Activated T-helper 1 cell treated with Interleukin-2 at 50 U/mL for 16 hours (primary cell): Measurements from ENCODE around the gene PHETA2.

Source experiments
- DNase-seq: peaks from one replicate; pipeline ENCODE4 v3.0.0-alpha.2; 2020; ENCODE audit warnings: low read depth

The PHETA2 gene, protein sequence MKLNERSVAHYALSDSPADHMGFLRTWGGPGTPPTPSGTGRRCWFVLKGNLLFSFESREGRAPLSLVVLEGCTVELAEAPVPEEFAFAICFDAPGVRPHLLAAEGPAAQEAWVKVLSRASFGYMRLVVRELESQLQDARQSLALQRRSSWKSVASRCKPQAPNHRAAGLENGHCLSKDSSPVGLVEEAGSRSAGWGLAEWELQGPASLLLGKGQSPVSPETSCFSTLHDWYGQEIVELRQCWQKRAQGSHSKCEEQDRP

DNA sequence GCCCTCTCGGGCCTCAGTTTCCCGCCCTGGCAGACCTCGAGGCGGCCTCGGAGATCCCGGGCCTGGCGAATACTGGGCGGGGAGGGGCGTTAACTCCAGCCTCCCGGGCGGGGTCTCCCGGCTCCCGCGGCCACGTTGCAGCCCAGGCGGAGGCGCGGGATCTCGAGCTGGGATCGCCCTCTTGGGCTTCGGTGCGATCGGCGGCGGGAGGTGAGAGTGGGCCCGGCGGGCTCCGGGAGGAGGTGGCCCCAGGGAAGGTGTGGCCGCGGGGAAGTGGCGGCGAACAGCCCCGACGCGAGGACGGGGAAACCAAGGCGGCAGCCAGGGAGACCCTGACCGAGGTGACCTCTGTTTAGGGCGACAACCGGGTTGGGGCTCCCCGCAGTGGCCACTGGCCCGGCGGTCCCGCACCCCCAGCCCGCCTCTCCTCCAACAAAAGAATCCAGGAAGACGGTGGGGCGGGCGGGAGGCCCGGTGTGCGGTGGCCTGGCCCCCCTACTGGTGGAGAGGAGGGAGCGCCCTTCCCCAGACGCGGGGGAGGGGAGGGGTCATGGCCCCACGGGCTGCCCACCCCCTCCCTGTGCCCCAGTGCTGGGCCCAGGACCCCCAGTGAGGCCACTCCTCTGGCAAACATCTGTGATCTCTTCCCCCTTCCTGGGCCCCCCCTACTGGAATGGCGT is at the start of gene PHETA2:
Gene PHETA2, plus strand, starts transcription at position 117 of the 680 bp plus-strand sequence. CDS start 3,046 bp downstream, outside the sequence.
- DNase-seq = peak; percentile 52

DNA sequence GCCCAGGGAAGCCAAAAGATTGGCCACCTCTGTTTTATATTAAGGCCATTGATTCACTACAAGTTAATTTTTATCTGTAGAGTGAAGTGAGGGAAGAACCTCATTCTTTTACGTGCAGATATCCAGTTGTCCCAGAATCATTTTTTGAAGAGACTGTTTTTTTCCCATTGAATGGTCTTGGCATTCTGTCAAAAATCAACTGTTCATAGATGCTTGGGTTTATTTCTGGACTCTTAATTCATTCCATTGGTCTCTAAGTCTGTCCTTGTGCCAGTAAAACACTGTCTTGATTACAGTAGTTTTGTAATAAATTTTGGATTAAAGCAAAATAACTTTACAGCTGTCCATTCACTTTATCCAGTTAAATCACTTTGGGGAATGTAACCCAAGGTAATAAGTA is 48.6 kb upstream of the PHETA2 start:
- no peak for DNase-seq

DNA sequence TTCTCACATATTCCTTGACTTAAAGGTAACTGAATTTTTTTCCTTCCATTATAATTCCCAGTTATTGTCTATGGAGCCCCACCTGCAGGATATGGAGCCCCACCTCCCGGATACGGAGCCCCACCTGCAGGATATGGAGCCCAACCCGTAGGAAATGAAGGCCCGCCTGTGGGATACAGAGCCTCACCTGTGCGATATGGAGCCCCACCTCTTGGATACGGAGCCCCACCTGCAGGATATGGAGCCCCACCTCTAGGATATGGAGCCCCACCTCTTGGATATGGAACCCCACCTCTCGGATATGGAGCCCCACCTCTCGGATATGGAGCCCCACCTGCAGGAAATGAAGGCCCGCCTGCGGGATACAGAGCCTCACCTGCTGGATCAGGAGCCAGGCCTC is 47.3 kb upstream of the PHETA2 start:
- no peak for DNase-seq

DNA sequence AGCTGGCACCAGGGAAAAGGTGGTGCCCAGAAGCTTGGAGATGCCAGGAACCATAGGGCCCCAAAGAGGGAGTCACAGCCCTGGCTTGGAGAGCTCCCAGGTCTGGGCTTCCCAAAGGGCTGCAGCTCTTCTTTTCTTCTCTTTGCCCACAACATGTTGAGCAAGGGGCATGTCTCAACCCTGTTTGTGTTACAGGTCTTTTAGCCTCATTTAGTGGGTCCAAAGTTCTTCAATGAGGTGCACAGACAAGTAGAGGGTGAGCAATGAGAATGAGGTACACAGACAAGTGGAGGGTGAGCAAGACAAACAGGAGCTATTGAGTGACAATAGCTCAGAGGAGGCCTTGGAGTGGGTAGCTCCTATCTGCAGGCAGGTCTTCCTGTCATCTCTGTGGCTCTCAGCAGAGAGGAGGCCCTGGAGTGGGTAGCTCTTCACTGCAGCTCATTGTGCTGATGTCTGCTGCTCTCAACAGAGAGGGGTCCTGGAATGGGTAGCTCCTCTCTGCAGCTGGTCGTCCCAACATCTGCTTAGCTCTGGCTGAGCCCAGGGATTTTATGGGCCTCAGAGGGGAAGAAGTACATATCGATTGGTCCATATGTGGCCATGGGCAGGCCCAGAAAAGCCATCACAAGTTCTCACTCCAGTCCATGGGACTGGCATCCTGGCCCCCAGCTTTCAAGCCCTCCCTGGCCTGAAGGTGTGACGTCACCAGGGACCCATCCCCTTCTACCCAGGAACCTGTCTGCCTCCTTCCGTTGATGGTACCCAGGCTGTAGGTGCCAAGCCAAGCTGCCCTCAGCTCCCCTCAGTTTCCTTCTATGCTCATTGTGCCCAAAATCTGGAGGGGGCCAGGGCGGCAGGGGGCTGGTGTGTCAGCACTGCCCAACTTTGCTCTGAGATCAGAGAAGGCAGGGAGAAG is 40.5 kb upstream of the PHETA2 start:
- DNase-seq = no peak

DNA sequence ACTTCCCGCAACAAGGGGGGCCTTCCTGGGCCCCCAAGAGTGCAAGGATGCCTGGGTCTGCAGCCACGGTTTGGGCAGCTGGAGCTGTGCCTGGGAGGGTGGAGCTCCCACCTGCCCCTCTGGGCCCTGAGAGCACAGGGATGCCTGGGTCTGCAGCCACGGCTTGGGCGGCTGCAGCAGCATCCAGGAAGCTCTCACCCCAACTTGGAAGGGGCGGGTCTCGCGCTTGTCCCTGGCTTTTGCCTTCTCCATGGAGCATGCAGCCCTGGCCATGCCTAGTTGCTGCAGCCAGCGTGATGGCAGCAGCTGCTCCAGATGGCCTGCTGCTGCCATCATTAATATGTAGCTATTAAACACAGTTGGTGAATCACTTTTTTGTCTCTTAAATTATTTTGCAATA is 38.8 kb upstream of the PHETA2 start:
- DNase-seq = no peak

DNA sequence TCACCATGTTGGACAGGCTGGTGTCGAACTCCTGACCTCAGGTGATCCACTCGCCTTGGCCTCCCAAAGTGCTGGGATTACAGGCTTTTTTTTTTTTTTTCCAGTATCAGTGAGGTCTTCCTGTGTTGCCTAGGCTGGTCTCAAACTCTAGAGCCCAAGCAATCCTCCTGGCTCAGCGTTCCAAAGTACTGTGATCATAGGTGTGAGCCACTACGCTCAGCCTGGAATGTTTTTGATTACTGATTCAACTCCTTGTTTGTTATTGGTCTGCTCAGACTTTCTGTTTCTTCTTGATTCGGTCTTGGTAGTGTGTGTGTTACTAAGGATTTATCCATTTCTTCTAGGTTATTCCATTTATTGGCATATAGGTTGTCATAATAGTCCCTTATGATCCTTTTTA is 34.8 kb upstream of the PHETA2 start:
- no peak for DNase-seq

DNA sequence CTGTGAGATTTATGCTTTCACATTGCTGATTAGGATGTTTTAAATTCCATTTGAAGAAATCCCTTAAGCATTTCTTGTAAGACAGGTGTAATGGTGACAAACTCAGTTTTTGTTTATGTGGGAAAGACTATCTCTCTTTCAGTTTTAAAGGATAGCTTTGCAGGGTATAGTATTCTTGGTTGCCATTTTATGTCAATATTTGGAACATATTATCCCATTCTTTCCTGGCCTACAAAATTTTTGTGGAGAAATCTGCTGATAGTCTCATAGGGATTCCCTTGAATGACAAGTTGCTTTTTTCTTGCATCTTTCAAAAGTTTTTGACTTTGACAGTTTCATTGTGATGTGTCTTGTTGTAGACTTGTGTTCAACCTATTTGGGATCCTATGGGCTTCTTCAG is 32.3 kb upstream of the PHETA2 start:
- no peak for DNase-seq

DNA sequence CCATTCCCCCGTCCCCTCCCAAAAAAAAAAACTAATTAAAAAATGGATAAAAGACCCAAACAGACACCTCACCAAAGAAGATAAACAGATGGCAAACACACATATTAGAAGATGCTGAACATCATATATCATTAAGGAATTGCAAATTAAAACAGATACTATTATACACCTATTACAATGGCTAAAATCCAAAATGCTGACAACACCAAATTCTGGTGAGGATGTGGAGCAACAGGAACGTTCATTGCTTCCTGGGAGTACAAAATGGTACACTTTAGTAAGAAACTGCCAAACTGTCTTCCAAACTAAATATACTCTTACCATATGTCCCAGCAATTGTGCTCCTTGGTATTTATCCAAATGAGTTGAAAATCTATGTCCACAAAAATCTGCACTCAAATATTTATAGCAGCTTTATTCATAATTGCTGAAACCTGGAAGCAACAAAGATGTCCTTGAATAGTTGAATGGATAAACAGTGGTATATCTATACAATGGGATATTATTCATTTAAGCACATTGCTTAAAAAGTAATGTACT is 23.3 kb upstream of the PHETA2 start:
- DNase-seq = no peak

DNA sequence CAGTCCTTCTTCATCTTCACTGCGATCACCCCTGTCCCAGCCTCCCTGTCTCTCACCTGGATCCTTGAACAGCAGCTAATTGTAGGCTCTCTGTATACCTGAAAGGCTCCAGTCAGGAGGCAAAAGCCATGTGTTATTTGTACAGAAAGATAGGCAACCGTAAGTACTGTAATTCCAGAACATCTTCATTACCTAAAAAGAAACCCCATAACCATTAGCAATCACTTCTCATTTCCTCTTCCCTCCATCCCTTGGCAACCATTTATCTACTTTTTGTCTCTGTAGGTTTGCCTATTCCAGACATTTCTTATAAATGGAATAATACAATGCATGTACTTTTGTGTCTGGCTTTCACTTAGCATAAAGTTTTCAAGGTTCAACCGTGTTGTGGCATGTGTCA is 21.3 kb upstream of the PHETA2 start:
- DNase-seq = no peak

DNA sequence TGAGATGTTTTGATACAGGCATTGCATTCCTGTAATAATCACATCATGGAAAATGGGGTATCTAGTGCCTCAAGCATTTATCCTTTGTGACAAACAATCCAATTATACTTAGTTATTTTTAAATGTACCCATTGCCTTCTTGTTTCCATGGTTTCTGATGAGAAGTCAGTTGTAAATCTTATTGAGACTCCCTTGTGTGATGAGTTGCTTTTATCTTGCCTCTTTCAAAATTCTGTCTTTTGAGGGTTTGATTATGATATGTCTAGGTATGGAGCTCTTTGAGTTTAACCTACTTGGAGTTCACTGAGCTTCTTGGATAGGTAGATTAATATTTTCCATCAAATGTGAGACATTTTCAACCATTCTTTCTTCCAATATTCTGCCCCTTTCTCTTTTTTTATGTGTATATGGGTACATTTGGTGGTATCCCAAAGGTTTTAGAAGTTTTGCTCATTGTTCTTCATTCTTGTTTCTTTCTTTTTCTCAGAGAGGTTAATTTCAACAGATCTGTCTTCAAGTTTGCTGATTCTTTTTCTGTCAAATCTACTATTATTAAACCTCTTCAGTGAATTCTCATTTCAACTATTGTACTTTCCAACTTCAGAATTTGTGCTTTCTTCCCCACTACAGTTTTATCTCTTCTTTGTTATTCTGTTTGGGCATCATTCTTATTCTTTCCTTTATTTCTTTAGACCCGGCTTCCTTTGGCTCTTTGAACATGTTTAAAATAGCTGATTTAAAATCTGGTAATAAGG is 17.1 kb upstream of the PHETA2 start:
- DNase-seq = no peak

DNA sequence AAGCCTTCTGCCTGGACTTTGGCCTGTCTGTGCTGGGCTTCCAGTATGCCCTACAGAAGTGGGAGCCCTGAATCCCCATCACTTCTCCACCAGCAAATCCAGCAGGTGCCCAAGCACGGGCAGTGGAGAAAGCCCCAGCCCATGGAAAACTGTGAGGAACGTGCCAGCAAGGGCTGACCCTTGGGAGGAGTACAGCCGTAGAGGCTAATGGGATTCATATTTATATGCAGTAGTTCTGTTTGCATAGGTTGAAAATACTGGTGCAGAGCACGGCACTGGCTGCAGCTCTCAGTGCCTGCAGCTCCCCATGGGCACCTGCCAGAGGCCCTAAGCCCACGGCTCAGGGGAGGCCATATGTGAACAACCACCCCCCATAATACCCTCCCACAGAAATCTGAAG is 13.6 kb upstream of the PHETA2 start:
- DNase-seq = no peak

DNA sequence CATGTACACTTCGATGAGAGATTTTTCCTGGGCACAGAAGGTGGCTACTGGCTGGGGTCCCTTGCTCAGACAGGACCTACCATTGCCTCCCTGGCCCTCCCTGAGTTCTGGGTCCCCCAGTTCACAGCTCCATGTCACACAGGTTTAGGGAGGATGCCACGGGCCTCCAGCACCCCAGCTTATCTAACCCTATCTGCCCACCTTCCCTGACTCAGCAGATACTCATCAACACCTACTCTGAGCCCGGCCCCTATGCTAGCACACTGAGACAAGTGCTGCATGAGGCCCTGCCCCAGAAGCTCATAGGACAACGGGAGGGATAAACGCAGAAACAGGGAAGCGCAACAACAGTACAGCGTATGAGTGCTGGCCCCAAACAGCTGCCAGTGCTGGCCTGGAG is 13.0 kb upstream of the PHETA2 start:
- no peak for DNase-seq

DNA sequence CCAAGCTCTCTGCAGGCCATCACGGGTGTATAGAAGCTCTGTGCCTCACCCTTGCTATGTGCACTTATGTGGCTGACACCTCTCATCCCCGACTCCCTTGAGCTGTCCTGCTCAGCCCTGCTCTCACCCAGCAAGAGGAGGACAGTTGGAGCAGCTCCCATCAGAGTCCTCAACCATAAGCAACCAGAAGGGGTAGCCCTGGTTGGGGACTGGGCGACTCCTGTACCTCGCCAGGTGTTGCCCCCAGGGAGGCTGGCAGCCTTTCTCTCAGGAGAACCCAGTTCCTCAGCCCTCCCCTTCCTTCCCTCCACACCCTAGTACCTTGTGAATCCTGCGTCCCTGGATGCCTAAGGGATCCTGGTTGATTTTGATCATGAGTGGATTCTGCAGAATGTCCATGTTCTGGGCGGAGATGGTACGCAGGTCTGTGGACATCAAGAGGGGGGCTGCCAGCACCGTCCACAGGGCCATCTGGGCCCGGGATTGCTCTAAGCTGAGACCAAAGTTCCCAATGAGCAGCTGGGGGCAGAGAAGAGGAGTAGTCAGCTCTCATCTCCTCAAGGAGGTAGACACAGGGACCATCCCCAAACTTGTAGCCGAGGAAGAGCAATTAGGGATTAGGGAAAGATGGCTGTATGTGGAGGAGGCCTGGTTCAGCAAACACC is 11.4 kb upstream of the PHETA2 start:
- no peak for DNase-seq

DNA sequence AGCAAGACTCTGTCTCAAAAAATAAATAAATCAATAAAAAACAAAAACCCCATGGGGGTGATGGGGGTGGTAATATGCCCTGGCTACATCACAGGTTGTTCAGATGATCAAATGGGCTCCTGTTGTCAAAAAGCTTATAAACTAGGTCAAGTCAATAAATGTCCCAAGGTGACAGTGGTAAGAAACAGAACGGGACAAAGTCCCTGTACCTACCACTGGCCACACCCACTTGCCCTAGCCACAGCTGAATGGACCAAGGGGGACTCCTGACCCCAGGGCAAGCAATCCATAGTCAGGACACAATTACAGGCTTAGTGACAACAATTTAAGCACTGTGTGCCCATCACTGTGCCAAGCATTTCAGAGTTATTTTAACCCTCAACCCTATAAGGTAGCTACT is 9.4 kb upstream of the PHETA2 start:
- DNase-seq = no peak

DNA sequence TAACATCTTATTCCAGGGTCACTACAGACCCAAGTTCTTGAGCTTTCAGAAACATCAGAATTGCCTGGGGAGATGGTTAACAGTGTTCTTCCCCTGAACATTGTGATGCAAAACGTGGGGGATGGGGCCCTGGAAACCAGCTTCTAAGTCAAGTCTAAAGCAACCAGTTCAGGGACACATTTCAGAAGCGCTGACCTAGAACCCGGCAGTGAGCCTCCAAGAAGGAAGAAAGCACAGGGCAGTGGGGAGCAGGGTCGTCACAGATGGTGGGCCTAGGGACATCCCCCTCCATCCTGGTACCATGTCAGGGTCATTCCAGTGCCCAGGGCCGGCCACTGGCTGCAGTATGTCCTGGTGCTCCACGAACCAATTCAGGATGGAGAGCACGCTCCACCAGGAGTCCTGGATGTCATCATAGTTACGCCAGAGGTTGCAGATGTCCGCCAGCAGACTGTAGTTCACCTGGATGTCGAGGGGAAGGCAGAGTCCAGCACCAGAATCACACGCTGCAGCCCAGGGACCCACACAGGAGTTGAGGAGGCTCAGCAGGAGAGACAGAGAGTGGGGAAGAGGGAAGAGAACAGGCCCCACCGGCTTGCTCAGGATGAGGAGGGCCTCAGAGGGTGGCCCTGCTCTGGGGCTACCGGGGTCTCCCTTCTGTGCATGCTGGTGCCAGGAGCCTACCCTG is 8.5 kb upstream of the PHETA2 start:
- DNase-seq = no peak

DNA sequence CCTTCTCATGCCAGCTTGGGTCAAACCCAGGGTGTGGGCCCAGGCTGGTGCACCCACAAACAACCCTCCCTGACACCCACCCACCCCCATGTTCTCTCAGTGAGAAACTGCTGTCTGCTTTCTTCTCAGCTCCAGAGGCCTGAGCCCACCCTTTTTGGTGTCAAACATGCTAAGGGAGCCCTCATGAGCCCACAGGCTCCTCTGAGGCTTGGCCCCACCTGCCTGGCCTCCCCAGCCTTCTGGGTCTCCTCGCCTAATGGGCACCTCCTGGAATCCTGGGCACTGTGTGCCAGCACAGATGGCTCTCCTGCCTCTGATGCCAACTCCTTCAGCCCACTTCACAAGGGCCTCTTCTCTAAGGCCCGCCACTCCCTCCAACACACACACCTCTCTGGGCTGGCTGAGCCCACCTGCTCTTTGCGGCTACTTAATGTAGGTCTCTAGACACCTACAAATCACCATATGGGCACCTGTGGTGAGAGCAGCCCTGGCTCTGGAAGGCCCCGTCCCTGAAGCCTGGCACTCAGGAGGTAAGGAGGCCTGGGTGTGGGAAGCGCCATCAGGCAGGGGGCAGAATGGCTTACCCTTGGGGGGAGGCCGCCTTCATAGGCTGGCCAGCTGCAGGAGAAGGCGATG is 7.8 kb upstream of the PHETA2 start:
- no peak for DNase-seq

DNA sequence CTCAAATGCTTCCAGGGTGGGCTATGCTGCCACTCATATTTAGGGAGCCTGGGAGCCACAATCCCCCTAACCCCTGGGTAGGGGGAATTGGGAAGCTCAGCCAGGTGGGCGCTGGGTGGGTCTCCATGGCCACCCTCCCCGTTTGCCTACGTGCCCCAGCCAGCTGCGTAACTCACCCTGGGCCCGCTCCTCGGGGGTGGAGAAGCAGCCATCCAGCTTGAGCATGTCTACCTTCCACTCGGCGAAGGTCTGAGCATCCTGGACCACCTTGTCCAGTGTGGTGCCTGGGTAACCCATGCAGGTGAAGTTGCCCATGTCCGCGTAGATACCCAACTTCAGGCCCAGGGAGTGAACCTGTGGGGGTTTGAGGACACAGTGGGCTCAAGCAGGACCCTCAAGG is 7.1 kb upstream of the PHETA2 start:
- no peak for DNase-seq

DNA sequence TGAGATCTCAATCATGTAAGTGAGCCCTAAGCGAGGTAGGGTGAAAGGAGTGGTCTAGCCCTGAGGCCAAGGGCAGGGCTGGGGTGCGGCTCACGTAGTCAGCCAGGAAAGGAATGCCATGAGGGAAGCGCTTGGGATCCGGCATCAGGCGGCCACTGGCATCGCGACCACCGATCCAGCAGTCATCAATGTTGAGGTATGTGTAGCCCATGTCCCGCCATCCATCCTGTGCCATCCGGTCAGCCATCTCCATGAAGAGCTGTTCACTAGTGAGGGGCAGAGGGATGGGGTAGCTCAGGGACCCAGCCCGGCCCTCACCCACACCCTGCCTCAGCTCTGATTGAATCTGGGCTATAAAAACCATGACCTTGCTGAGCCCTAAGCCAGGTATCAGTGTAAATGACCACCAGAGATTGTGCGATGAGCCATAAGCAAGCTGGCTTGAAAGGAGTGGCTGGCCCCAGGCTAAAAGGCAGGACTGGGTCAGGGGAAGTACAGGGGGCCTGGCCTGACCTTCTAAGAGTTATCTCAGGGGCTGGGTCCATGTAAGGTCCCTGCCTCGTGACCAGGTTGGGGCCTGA is 6.3 kb upstream of the PHETA2 start:
- no peak for DNase-seq

DNA sequence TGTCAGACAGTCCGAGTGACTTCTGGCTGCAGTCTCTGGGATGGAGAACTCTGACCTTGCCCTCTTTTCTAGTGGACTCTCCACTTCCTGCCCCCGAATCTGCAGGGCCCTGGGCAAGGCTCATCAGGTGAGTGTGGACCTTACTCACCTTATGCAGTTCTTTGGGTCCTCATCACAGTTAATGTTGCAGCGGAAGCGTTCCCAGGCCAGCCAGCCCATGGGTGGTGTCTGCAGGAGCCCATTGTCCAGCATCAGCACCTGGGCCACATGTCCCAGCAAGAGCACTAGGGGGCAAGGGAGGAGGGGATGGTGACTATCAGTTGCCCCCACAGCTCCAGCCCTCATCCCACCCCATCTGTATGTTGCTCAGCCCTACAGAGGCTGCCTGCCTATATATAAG is 5.8 kb upstream of the PHETA2 start:
- DNase-seq = no peak
